H54 (cell line): Measurements from ENCODE around the gene PREX1.
"Not testable (repeated sequence)": the region's sequence is repeated elsewhere in the genome, so short reads cannot be mapped to it uniquely, and the experiment has no call there.

Experiments used
- DNase-seq: peaks from one replicate; pipeline ENCODE4 v3.0.0; 2011; ENCODE audit warnings: low spot score, mixed read lengths; ENCODE audit not compliant: insufficient read length
- FAIRE-seq: peaks from 3 replicates; lab custom pipeline; 2011; peaks lifted over from hg19 to GRCh38; lab: Jason Lieb, UNC
- POLR2A ChIP-seq: IDR thresholded peaks from 2 replicates; pipeline ENCODE4 v1.6.1; 2011; ENCODE audit warnings: low read depth, mild to moderate bottlenecking, low read length

Gene PREX1

DNA sequence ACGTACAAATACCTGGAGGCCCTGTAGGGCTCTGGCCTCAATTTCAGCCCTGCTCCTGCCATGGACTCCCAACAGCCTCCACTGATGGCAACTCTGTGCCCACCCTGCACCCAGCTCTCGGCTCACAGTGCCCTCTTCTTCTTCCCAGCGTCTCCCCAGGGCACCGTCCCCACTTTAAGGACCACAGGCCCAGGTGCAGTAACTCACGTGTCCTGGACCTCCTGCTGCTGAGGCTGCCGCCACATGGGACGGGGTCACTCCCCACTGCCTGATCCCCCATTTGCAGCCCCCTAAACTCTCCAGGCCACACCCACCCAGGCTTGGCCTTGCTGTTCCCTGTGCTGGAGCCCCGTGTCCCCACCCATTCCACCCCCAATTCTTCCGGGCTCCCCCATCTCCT is 223.4 kb downstream of the PREX1 start:
- FAIRE-seq (no peak), DNase-seq (no peak)
- TF ChIP-seq POLR2A = no peak

DNA sequence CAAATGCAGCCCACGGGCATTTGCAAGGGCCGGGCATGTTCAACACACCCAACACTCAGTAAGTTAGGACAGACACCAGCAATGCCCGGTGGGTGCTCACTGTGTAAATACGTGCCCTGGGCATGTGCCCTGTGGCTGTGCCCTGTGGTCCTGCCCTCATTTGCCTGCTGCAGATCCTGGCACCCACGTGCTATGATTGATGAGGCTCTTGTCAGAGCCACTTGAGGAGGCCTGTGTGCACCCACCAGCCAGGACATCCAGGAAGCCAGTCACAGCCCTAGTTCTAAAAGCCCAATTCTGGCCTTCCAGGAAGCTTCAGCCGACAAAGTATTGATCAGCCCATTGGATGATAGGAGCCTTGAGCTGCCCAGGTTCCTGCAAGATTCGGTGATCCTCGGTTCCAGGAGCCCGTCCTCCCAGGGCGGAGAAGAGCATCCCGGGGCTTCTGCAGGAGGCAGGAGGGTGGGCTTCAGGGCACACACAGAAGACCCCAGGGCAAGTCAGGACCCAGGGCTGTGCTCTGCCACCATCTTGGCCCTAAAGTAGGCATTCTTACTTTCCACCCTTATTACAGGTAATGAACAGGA is 223.9 kb downstream of the PREX1 start:
- TF ChIP-seq POLR2A = no peak

GRCh38 chr20:48603116-48603818 is 224.5 kb downstream of the PREX1 start:
- no peak for TF ChIP-seq POLR2A
- FAIRE-seq (no peak), DNase-seq (no peak)

More for the DNA sequence above, 223.9 kb downstream of the PREX1 start:
- FAIRE-seq (no peak), DNase-seq (no peak)

DNA sequence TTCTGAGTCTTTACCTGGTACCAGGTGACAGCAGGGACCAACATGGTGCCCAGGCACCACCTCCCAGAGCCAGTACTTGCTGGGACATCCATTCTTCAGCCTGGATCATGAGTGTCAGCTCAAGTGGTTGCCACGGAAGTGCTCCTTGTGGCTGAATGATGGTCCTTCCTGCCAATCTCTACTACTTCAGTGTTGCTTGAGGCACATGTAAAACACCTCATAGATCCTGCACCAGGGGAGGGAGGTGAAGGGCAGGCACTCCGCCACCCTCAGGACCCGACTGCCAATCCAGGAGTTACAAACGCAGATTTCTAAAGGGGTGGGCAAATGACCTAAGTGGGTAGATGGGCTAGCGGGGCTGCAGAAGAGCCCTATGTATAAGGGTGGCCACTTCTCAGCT is 226.0 kb downstream of the PREX1 start:
- no peak for DNase-seq
- no peak for FAIRE-seq
- TF ChIP-seq POLR2A = no peak

DNA sequence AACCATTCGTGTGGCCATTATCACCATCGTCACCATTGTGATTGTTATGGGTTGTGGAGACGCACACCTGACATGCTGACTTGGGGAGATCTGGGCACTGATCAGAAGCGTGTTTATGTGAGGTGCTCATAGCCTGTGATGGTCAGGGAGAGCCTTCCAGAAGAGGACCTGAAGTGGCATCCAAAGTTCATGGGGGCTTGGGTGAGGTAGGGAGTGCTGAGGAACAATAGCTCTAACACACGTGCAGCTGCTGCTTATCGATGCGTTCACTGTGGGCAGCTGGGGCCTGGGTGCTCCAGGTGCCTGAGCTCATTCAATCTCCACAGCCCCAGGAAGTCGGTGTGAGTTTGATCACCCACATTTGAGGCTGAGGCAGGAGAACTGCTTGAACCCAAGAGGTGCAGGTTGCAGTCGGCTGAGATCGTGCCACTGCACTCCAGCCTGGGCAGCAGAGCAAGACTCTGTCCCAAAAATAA is 227.3 kb downstream of the PREX1 start:
- DNase-seq (no peak), FAIRE-seq (no peak)
- TF ChIP-seq POLR2A = no peak

- FAIRE-seq = no peak
- TF ChIP-seq POLR2A = no peak
- no peak for DNase-seq
Measured at GRCh38 chr20:48599748-48600469, 227.9 kb downstream of the PREX1 start.

GRCh38 chr20:48599106-48599747 is 228.6 kb downstream of the PREX1 start:
- FAIRE-seq = no peak
- no peak for DNase-seq
- no peak for TF ChIP-seq POLR2A

DNA sequence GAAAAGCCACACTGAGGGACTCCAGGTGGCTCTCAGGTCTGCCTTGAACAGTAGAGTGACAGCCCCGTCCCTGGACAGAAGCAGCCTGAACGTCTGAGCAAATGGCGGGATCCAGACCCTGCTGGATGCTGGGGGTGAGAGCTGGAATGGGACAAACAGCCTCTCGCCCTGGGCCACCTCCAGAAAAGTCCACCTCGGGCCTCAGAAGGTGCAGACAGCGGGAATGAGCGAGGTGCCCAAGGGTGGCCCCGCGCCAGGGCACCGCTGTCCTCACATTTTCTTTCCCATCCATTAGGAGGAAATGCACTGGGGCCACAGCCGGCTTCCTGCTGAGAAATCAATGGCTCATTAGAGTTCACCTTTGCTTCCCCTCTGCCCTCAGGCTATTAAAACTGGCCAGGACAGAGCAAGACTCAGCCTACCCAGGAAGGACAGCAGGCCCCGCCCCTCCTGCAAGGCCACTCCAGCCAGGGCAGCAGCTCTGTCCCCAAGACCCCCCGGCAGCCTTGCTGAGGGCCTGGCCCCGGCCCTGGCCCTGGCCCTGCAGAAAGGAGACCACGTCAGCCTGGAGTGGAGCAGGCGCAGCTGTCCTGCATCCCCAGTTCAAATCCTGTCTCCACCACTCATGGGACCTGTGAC is 229.4 kb downstream of the PREX1 start:
- not testable (repeated sequence) for DNase-seq, FAIRE-seq

DNA sequence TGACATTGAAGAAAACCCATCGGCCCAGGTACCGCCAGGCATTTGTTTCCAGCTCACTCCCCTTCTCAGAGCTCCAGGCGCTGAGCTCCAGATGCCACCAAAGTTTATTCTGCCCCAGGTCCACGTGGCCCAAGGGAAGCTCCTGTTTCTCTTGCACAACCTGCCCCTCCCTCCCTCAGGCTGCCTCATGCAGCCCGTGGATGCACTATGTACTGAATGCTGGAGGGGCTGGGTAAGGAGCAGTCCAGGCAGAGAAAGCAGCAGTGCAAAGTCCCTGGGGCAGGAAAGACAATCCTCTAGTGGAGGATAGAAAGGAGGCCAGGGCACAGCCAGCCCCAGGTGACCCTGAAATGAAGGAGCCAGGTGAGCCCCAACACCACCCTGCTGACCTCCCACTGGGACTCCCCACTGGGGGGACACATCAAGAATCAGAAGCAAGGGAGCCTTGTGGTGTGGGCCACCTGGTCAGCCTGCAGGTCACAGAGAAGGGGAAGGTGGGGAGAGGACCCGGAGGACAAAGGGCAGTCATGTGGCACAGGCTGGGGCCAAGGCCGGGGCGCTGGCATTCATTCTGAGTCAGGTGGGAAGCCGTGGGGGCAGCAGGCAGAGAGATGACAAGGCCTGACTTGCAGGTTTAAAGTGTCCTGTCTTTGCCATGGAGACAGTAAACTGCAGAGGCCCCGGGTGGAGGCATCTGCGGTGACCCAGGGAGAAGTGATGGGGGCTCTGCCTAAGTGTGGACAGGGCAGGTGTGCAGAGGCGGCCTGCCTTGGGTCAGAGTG is 230.1 kb downstream of the PREX1 start:
- DNase-seq = no peak
- no peak for TF ChIP-seq POLR2A
- FAIRE-seq = no peak

DNA sequence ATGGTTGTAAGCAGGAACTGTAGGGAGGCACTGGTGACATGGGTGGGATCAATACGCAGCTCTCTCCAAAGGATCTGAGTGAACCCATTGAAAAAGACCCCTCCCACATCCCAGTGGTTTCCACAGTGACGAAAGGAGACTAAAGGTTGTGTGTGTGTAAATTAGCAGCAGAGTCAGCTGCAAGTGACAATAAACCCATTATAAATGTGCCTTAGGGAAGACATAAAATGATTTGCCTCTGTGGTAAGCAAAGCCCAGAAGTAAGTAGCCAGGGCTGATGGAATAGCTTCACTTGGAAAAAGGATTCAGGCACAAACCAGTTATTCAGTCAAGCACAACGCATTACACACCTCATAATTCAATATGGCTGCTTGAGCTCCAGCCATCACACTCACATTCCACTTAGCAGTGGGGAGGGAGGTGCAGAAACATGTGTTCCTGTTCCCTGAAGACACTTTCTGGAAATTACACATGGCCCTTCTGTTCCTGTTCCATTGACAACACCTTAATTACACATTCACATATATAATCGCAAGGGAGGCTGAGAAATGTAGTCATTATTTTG is 231.4 kb downstream of the PREX1 start:
- no peak for FAIRE-seq

DNA sequence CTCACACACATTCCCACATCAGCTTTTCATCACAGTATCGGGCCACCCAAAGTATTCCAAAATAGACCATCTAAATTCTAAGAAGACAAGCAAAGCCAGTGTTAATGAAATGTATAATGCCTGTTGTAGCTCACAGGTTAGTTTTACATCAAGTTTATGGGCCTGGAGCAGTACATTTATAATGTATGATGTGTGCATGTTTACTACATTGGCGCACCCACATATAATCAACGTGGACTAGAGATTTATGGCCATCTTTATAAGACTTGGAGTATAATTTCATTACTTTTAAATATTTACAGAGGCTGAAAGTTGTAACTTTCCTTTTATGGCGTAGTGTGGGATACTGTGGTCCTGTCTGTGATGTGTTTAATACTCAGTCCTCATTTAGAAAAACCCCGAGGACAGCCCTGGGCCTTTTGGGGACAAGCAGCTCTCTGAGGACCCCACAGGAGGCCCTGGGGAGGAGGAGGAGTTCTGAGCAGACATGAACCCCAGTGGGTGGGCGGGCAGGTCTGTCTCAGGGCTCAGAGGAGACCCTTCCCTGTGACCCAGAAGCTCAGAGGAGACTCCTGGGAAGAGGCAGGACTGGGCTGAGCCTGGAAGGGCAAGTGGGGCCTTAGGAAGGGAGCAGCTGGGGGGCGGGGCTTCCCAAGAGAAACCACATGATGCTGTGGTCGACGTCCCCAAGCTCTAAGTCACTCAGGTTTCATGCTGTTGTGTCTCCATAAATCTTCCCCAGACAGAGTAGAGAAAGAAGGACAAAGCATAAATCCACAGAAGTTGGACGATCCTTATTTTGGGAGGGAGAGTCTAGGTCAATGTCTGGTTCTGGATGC is 232.1 kb downstream of the PREX1 start:
- no peak for TF ChIP-seq POLR2A
- FAIRE-seq (no peak), DNase-seq (no peak)

More for the DNA sequence above, 231.4 kb downstream of the PREX1 start:
- no peak for TF ChIP-seq POLR2A
- DNase-seq = no peak

DNA sequence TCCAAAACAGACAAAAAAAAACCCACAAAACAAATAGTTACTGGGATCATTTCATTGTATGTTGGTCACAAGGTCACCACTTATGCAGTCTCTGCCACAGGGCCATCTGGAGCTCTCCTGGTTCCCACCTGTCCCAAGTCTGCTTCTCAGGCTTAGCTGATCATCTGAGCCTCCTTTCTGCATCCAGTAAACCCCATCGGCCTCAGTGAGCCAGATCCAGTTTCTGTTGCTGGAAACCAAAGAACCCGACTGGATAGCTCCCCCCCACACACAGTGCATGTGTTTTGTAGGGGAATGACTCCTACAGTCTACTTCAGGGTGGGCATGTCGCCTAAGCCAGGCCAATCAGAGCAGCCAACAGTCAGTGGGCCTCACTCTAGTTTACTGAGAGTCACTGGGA is 233.3 kb downstream of the PREX1 start:
- no peak for FAIRE-seq
- TF ChIP-seq POLR2A = no peak
- DNase-seq = no peak
